ENCODE data around the gene AGAP1. TPM values are rescaled to one million over a fixed set of nuclear protein-coding genes. Genes with fewer than 3 reads are reported as not detected.

The AGAP1 gene
- total RNA-seq, 1 donor, result 18.5 TPM

- no peak overlapping the region for H3K27ac ChIP-seq (ENCODE audit: low read depth, low read length)
- peak overlapping the region; percentile 58 for H3K4me2 ChIP-seq (ENCODE audit: insufficient read depth, low read length)
- H3K79me2 ChIP-seq (ENCODE audit: insufficient read depth, low read length), result peaks cover 95% of the 10 kb centered on the region
- H3K4me3 ChIP-seq (ENCODE audit: insufficient read depth, low read length), result no peak overlapping the region
- no peaks in the 10 kb centered on the region for H3K36me3 ChIP-seq (ENCODE audit: insufficient read depth, low read length)
- peaks cover 16% of the 10 kb centered on the region for H3K4me1 ChIP-seq (ENCODE audit: insufficient read depth, low read length)
- no peak overlapping the region for H2AFZ ChIP-seq (ENCODE audit: low read length)
- no peak for TF ChIP-seq CTCF (IDR thresholded peaks at IDR 0.05; ENCODE audit: extremely low read depth, low read depth, low read length)
- no peaks in the 10 kb centered on the region for H3K27me3 ChIP-seq (ENCODE audit: insufficient read depth, low read length)
- H3K9me3 ChIP-seq (ENCODE audit: low read depth, low read length), result no peaks in the 10 kb centered on the region
- peak; percentile 91 for DNase-seq (ENCODE audit: insufficient read length, low spot score, missing footprints)
- peaks cover 70% of the 10 kb centered on the region for H4K20me1 ChIP-seq (ENCODE audit: insufficient read depth, low read length)
Measured at GRCh38 chr2:235500761-235501672, 7.2 kb downstream of the AGAP1 start.

DNA sequence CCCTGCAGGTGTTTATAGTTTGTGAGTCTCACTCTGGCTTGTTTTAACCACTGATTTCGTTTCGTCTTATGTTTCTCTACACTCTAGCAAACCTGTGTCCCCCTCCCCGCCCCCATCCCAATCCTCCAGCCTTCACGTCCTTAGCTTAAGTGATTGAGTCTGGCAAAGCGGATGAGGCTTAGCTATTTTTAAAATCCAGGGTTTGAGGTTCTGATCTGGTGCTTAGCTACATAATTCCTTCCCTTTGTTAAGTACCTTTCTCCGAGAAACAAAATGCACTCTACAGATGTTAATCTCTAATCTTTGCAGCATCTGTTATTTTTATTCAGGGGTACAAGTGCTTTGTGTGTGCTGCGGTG is 7.8 kb downstream of the AGAP1 start:
- DNase-seq (ENCODE audit: insufficient read length, low spot score, missing footprints), result no peak
- no peaks in the 10 kb centered on the region for H3K27me3 ChIP-seq (ENCODE audit: insufficient read depth, low read length)
- H4K20me1 ChIP-seq (ENCODE audit: insufficient read depth, low read length), result peaks cover 67% of the 10 kb centered on the region
- no peak overlapping the region for H3K27ac ChIP-seq (ENCODE audit: low read depth, low read length)
- no peak overlapping the region for H3K4me3 ChIP-seq (ENCODE audit: insufficient read depth, low read length)
- no peaks in the 10 kb centered on the region for H3K9me3 ChIP-seq (ENCODE audit: low read depth, low read length)
- peaks cover 91% of the 10 kb centered on the region for H3K79me2 ChIP-seq (ENCODE audit: insufficient read depth, low read length)
- no peak overlapping the region for H2AFZ ChIP-seq (ENCODE audit: low read length)
- H3K36me3 ChIP-seq (ENCODE audit: insufficient read depth, low read length), result no peaks in the 10 kb centered on the region
- TF ChIP-seq CTCF (IDR thresholded peaks at IDR 0.05; ENCODE audit: extremely low read depth, low read depth, low read length), result no peak
- peaks cover 17% of the 10 kb centered on the region for H3K4me1 ChIP-seq (ENCODE audit: insufficient read depth, low read length)
- peak overlapping the region; percentile 58 for H3K4me2 ChIP-seq (ENCODE audit: insufficient read depth, low read length)

DNA sequence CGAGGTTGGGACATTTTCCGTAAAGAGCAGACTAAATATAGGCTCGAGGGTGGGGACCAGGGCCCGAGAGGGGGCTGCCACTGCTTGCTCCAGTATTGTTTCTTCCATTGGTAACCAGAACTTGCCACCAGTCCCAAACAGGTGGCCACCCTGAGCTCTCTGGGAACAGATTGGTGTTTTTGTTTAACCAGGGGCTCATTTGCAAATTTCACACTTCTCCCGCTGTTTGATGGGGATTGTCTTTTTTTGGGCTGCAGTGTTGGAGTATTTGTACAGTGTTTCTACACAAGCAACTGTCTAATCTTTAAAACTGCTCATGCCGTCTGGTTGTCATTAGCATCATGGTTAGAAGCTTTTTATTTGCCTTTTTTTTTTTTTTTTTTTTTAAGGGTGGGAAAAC is 8.5 kb downstream of the AGAP1 start:
- Histone ChIP-seq H3K36me3 (ENCODE audit: insufficient read depth, low read length) (no peaks in the 10 kb centered on the region), H3K27me3 (ENCODE audit: insufficient read depth, low read length) (no peaks in the 10 kb centered on the region), H4K20me1 (ENCODE audit: insufficient read depth, low read length) (peaks cover 67% of the 10 kb centered on the region), H3K79me2 (ENCODE audit: insufficient read depth, low read length) (peaks cover 91% of the 10 kb centered on the region), H3K4me2 (ENCODE audit: insufficient read depth, low read length) (no peak overlapping the region), H3K4me1 (ENCODE audit: insufficient read depth, low read length) (peaks cover 19% of the 10 kb centered on the region), H3K9me3 (ENCODE audit: low read depth, low read length) (no peaks in the 10 kb centered on the region), H2AFZ (ENCODE audit: low read length) (no peak overlapping the region), H3K27ac (ENCODE audit: low read depth, low read length) (no peak overlapping the region), H3K4me3 (ENCODE audit: insufficient read depth, low read length) (no peak overlapping the region)
- TF ChIP-seq CTCF (IDR thresholded peaks at IDR 0.05; ENCODE audit: extremely low read depth, low read depth, low read length), result no peak
- DNase-seq (ENCODE audit: insufficient read length, low spot score, missing footprints), result no peak

DNA sequence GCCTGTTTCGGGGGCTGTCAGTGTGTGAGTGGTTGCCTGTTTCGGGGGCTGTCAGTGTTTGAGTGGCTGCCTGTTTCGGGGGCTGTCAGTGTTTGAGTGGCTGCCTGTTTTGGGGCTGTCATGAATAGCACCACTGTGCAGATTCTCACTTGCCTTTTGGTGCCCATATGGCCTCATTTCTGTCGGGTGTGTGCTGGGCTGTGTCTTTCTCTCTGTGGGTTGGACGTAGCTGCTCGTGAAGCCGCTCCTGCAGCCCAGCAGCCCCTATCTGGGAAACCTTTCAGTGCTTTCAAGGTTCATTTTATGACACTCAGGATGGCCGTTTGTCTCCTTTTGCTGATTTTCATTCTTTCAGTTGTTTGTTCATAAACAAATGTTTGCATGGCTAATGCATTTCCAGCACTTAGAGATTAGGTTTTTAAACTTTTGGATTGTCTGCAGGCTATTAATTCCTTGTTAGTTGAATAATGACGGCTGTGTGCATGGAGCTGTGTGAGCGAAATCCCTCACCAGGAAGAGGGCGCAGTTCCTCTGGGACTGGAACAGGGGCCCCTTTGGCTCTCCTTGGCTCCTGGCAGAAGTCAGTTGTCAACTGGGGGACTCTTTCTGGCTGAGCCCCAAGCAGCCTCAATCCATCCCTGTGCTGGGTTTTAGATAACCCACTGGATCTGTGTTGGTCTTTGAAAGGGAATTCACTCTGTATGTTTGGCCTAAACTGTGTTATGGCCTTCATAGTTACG is 10.8 kb downstream of the AGAP1 start:
- H3K4me3 ChIP-seq (ENCODE audit: insufficient read depth, low read length), result no peak overlapping the region
- peaks cover 19% of the 10 kb centered on the region for H3K4me1 ChIP-seq (ENCODE audit: insufficient read depth, low read length)
- no peaks in the 10 kb centered on the region for H3K9me3 ChIP-seq (ENCODE audit: low read depth, low read length)
- no peak overlapping the region for H3K4me2 ChIP-seq (ENCODE audit: insufficient read depth, low read length)
- peaks cover 90% of the 10 kb centered on the region for H3K79me2 ChIP-seq (ENCODE audit: insufficient read depth, low read length)
- no peaks in the 10 kb centered on the region for H3K27me3 ChIP-seq (ENCODE audit: insufficient read depth, low read length)
- no peak for TF ChIP-seq CTCF (IDR thresholded peaks at IDR 0.05; ENCODE audit: extremely low read depth, low read depth, low read length)
- DNase-seq (ENCODE audit: insufficient read length, low spot score, missing footprints), result no peak
- no peak overlapping the region for H2AFZ ChIP-seq (ENCODE audit: low read length)
- H3K36me3 ChIP-seq (ENCODE audit: insufficient read depth, low read length), result no peaks in the 10 kb centered on the region
- H3K27ac ChIP-seq (ENCODE audit: low read depth, low read length), result no peak overlapping the region
- H4K20me1 ChIP-seq (ENCODE audit: insufficient read depth, low read length), result peaks cover 53% of the 10 kb centered on the region
